NCI-H524 treated with DMSO at 0.1 percent for 48 hours (cell line): ENCODE measurements around the gene STK17A.
"Not testable (repeated sequence)": the region's sequence is repeated elsewhere in the genome, so short reads cannot be mapped to it uniquely, and the experiment has no call there.

Experiments used
- DNase-seq: peaks from one replicate; lab custom pipeline; 2025; lab: John Stamatoyannopoulos, UW

STK17A gene

GRCh38 chr7:43569424-43569823, 13.5 kb upstream of the STK17A start:
- no peak for DNase-seq

- DNase-seq = no peak
Measured at GRCh38 chr7:43570688-43571365, 12.1 kb upstream of the STK17A start.

- DNase-seq = no peak
Measured at GRCh38 chr7:43572516-43573049, 10.3 kb upstream of the STK17A start.

- DNase-seq = not testable (repeated sequence)
Measured at GRCh38 chr7:43573832-43574231, 9.1 kb upstream of the STK17A start.

- DNase-seq = no peak
Measured at GRCh38 chr7:43575506-43575905, 7.4 kb upstream of the STK17A start.

- no peak for DNase-seq
Measured at GRCh38 chr7:43576241-43576640, 6.7 kb upstream of the STK17A start.

- DNase-seq = no peak
Measured at GRCh38 chr7:43577485-43577951, 5.4 kb upstream of the STK17A start.

- DNase-seq = no peak
Measured at GRCh38 chr7:43583424-43584194, 701 bp downstream of the STK17A start.

- DNase-seq = no peak
Measured at GRCh38 chr7:43584195-43584586, 1.3 kb downstream of the STK17A start.

- DNase-seq = not testable (repeated sequence)
Measured at GRCh38 chr7:43584733-43585132, 1.8 kb downstream of the STK17A start.

- DNase-seq = no peak
Measured at GRCh38 chr7:43585562-43585961, 2.7 kb downstream of the STK17A start.

GRCh38 chr7:43586251-43586900, 3.5 kb downstream of the STK17A start:
- DNase-seq = no peak

- no peak for DNase-seq
Measured at GRCh38 chr7:43588477-43589132, 5.7 kb downstream of the STK17A start.

- DNase-seq = no peak
Measured at GRCh38 chr7:43589133-43589478, 6.2 kb downstream of the STK17A start.

- no peak for DNase-seq
Measured at GRCh38 chr7:43589728-43590127, 6.8 kb downstream of the STK17A start.

- no peak for DNase-seq
Measured at GRCh38 chr7:43590862-43591557, 8.1 kb downstream of the STK17A start.

GRCh38 chr7:43591558-43592180, 8.8 kb downstream of the STK17A start:
- DNase-seq = no peak

- no peak for DNase-seq
Measured at GRCh38 chr7:43592326-43592725, 9.4 kb downstream of the STK17A start.

GRCh38 chr7:43593010-43593409, 10.1 kb downstream of the STK17A start:
- no peak for DNase-seq

- no peak for DNase-seq
Measured at GRCh38 chr7:43594020-43594419, 11.1 kb downstream of the STK17A start.

- not testable (repeated sequence) for DNase-seq
Measured at GRCh38 chr7:43596426-43596825, 13.5 kb downstream of the STK17A start.
